LNCAP (cell line): ENCODE data around the gene RPL22.

Experiments used
- CTCF ChIP-seq: fragments of 450-650 bp; IDR thresholded peaks from 2 replicates; pipeline ENCODE4 v1.5.1; 2017; ENCODE audit warnings: mild to moderate bottlenecking

The RPL22 gene

GRCh38 chr1:6170742-6171201 lies 28.6 kb downstream of the RPL22 start:
- TF ChIP-seq CTCF = no peak

GRCh38 chr1:6170116-6170741 lies 29.2 kb downstream of the RPL22 start:
- TF ChIP-seq CTCF = no peak

- no peak for TF ChIP-seq CTCF
Measured at GRCh38 chr1:6168947-6169586, 30.3 kb downstream of the RPL22 start.

- no peak for TF ChIP-seq CTCF
Measured at GRCh38 chr1:6167391-6168303, 31.7 kb downstream of the RPL22 start.

- no peak for TF ChIP-seq CTCF
Measured at GRCh38 chr1:6166655-6167390, 32.6 kb downstream of the RPL22 start.

GRCh38 chr1:6166221-6166620 lies 33.2 kb downstream of the RPL22 start:
- no peak for TF ChIP-seq CTCF

- no peak for TF ChIP-seq CTCF
Measured at GRCh38 chr1:6165441-6165985, 33.9 kb downstream of the RPL22 start.
